Upper lobe of left lung (tissue), 4 donors: ENCODE measurements around the gene GRAP.
"Not testable (repeated sequence)": the region's sequence is repeated elsewhere in the genome, so short reads cannot be mapped to it uniquely, and the experiment has no call there.

Experiments used
- CTCF ChIP-seq, 6 experiments: fragments of 450-650 bp in 4 of 6; fragments of 200-600 bp in 2 of 6; sonication (generic) in 2 of 6; IDR thresholded peaks; one replicate each; pipeline ENCODE4 v1.5.1; 2016 to 2019; ENCODE audit warnings: antibody characterized with exemption in 6 of 6
- POLR2A ChIP-seq, 4 donors: fragments of 450-650 bp; IDR thresholded peaks; one replicate each; pipeline ENCODE4 v1.5.1; 2016 to 2017; ENCODE audit warnings: antibody characterized with exemption in 4 of 4, mild to moderate bottlenecking in 2 of 4

GRCh38 chr17:19021011-19021621, 25.6 kb downstream of the GRAP start:
- not testable (repeated sequence) for TF ChIP-seq POLR2A, CTCF (IDR thresholded peaks at IDR 0.05)
